NCI-H1417 (cell line): ENCODE measurements around the gene PTPRZ1.
A peak's percentile ranks its signal among the peaks of the same experiment; 100 is the strongest.

Experiments
- DNase-seq, 3 experiments: peaks; one replicate each; lab custom pipeline; 2025; lab: John Stamatoyannopoulos, UW

Gene PTPRZ1

DNA sequence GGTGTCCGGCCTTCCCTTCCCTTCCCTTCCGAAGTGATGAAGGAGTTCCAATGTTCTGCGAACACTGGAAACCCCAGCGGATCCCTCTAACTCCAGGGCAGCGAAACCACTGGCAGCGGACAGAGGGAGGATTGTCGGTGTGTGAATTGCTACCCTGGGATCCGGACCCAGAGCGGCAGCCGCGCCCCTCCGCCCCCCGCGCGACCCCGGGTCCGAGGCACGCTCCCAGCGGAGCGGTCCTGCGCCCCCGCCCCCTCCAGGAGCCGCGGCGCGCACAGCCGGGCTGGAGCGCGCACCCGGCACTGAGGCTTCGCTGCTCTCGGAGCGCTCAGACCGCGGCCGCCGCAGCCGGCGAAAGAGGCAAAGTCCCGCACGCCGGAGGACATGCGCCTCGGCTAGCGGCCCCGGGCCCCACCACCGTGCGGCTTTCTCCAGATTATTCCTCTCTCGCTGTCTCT lies at the start of gene PTPRZ1:
PTPRZ1 (plus strand) TSS at position 331 of the 458 bp plus-strand sequence. CDS start 339 bp downstream, outside the sequence.
- peak; percentile 27 to 93 (median 86) for DNase-seq

DNA sequence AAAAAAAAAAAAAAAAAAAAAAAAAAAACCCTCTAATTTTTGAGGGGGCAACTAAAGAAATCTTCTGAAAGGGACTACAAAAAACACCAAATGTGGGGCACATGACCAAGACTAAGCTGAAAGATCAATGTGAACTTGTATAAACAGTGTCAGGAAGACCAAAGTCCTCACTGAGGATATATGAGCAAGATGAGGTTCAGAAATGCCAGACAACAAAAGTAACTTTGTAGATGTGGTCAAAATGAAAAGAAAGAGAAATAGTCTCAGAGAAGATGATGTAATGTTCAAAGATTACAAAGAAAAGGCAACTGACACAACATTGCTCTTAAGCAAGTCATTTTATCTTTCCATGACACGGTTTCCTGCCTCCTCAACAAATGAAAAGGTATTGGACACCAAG lies 48.7 kb upstream of the PTPRZ1 start:
- no peak for DNase-seq

DNA sequence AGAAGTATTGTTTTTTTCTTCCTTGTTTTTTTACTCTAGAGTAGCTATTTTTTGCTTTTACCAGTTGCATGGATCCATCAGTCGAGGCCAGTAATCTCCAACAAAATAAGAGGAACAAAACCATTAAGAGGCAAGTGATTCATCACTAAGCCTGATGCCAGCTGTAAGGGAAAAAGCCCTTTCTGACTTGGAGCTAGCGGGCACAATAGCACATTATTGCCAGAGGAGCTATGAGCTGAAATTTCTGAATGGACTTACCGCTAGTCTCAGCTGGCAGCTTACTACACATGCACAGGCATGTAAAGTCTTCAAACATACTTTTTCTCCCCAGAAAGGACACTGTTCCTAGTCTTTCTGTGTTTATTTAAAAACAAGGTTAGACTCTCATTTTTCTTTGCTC lies 41.6 kb upstream of the PTPRZ1 start:
- DNase-seq: peak in 2 of 3 experiments; percentile 53 to 87

DNA sequence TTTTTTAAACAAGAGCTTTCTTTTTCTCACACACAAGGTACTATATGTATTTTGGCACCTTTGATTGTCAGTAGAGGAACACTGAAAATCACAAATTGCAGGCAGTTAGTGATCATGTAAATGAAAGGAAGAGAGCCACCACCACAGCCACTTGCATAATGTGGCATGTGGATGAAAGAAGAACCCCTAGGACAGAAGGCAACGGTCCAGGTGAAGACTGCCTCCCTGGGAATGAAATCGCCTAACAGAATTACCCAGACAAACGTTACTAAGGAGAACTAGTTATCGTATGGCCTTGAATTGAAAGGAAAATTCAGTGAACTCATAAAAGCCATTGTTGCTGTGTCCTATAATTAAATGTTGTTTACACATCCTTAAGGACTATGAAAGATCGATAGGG lies 41.2 kb upstream of the PTPRZ1 start:
- peak in 2 of 3 experiments; percentile 89 to 98 for DNase-seq

DNA sequence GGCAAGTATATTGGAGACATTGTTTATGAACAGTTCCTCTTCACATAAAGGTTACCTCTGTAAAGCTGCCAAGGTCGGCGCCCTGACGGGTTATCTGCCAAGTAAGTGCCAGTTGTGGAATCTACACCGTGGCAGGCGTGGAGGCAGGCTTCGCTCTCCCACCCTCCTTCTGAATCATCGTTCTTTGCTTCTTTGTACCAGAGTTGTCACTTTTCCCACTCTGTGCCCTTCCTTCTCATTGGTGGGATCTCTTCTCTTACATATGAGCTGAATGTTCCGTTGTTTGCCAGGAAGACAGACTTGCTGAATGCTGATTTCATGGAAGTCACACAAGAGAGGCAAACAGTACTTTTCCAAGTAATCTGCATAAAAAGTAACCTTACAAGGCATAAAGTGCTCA lies 40.6 kb upstream of the PTPRZ1 start:
- peak in 2 of 3 experiments; percentile 90 to 96 for DNase-seq

DNA sequence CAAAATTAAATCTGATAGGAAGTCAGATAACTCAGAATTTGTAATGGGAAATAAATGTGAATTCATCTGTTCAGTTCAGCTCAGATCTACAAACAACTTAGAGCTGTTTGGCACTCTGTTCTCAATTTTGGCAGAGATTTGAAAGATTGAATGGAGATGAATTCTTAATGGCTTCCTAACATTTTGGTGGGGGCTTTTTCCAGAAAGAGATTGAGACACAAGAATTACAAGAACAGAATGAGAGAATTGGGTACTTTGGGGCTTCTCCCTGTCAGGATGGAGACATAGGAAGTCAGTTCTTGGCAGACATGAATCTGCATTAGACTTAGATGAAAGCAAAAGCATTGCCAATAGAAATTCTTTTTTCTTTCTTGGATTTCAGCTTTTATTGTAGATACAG lies 39.0 kb upstream of the PTPRZ1 start:
- DNase-seq: peak in 1 of 3 experiments; percentile 48

DNA sequence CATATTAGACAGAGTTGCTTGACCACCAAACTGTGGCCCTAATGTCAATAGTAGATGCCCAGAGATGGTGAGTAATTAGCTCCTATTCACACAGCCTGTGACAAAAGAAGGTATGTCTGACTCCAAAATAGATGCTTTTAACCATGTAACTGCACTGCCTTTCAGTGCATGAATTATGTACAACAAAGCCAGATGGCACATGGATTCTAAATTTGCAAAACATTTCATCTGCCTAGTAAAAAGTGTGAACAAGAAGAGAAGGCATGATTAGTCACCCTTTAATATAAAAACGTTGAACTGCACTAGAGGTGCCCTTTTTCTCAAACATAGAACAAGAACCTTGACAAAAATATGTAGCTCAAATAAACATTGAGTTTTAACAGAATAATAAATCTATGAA lies 35.5 kb upstream of the PTPRZ1 start:
- DNase-seq: peak in 2 of 3 experiments; percentile 9 to 56

DNA sequence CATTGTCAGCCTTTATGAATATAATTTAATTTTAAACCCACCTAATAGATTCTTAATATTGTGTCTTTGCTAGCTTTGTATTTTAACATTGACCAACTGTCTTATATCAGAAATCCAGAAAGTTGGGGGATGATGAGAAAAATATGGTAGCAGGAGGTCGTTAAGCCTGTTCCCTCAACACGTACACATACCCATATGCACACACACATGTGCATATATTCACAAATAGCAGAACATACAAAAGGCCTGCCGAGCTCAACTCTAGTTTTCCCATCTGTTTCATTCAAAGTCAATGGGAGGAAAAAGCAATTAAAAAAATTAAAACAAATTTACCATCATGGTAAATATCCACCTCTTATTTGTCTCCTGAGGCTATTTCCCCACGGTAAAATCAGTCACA lies 25.9 kb upstream of the PTPRZ1 start:
- peak in 1 of 3 experiments; percentile 36 for DNase-seq

DNA sequence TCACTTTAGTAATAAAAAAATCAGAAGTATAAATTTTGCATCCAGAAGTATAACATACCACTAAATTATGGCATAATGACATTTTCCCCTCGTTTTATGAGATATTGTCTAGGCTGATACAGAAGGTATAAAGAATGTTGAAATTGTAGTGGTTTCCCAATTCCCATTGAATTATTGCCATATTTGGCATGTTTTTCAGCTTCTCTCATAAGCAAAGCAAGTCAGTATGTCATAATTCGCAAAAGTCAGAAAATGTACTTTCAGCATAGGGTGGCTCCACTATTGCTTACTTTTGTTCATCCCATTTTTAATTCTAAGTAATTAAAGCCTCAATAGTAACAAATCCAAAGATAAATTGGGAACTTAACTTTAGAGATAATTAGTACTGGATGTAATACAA lies 19.7 kb upstream of the PTPRZ1 start:
- no peak for DNase-seq

DNA sequence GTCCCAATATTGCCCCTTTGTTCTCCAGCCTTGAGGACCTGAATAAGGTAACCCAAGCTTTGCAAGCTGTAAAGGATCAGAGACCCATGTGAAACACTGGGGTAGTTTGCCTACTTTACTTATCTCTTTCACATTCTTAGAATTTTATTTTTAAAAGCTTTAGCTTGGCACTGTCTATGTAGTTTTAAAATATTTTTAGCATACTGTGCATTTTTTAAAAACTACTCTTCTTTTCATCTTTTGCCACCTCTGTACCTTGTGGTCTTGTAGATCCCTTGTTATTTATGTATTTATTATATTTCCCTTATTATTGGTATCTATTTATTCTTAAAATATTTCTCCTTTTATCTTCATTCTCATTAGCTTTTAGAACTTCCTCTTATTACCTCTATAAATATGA lies 12.0 kb upstream of the PTPRZ1 start:
- no peak for DNase-seq

DNA sequence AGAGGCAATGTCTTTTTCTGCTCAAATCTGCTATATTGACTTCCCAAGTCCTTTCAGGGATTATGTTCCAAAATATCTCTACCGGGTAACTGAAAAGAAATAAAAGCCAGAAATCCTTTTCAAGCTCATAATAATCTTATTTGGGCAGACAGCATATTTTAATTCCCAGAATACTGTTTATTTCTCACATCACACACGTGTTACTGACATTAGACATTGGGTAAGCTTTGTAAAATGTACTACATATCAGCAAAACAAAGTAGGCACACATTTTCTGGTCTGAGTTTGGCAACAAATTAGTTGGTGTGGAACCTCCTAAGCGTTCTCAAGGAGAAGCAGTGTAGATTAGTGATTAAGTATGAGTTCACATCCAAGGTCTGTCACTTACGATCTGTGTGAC lies 10.4 kb upstream of the PTPRZ1 start:
- no peak for DNase-seq

DNA sequence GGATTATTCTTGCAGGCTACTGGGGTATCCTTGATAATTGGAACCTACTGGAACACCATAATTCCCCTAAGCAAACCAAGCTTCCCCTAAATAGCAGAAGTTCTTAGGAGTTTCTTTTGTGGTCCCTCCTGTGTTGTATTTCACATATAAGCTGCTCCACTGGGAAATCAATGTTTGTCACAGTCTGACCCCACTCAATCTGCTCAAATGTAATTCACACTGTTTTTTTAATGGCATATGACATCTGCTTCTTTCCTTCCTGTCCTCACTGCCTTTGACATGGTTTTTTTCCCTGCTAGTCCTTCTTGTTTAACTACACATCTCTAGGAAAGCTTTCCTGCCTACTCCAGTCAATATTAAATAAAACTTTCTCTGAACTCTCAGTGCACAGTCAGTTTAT lies 1.8 kb upstream of the PTPRZ1 start:
- peak in 2 of 3 experiments; percentile 23 to 52 for DNase-seq

DNA sequence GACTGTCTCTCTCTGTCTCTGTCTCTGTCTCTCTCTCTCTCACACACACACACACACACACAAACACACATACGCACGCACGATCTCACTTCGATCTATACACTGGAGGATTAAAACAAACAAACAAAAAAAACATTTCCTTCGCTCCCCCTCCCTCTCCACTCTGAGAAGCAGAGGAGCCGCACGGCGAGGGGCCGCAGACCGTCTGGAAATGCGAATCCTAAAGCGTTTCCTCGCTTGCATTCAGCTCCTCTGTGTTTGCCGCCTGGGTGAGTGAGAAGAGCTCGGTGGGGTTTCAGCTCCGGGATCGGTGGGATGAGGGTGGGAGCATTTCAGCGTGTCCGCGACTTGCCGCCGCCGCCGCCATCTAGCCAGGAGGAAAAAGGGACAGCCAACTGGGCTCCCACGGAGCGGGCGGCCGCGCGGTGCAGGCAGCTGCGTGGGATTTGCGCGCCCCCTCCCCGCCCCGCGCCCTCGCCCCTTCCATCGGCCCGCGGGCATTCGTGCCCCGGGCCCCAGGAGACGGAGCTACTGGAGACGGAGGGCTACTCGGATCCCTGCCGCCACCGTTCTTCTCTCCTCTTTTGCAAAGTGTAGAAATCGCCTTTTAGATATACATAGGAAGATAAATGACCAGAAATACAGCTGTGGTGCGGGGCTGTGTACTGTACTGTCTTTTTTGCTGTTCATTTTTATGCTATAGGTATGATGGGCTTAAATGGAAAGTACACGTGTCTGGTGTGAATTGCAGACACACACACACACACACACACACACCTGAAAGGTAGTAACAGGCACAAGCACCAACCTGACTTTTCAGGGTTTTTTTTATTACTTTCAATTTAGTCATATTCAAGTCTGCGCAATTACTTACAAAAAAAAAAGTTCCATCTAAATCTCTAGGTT lies 581 bp downstream of the PTPRZ1 start:
- peak; percentile 34 to 93 (median 86) for DNase-seq

DNA sequence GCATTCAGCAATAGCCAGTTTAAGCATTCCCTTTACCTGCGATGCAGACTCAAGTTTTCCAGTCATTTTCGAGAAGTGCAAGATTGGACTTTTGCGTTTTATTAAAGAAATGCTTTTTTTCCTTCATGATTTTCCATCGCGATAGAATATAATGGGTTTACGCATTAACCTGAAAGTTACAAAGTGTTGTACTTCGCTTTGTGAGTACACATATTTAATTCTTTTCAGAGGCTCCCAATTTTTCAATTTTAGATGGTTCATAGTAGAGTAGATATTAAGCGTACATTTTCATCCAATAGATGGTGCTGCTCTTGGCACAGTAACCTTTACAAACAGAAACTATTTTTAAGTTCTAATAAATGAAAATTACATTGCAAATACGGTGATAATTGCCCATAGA lies 1.3 kb downstream of the PTPRZ1 start:
- peak in 2 of 3 experiments; percentile 40 to 77 for DNase-seq

DNA sequence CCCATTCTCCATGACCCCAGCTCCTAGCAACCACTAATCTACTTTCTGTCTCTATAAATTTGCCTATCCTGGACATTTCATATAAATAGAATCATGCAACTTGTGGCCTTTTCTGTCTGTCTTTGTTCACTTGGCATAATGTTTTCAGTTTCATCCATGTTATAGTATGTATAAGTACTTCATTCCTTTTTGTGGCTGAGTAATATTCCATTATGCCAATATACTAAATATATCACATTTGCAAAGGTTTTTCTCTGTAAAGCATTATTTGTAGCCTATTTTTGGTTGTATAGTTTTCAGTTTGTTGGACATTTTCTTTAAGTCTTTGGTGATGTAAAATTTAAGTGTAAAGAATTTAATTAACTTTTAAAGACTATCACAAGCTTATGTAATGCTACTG lies 2.2 kb downstream of the PTPRZ1 start:
- no peak for DNase-seq

DNA sequence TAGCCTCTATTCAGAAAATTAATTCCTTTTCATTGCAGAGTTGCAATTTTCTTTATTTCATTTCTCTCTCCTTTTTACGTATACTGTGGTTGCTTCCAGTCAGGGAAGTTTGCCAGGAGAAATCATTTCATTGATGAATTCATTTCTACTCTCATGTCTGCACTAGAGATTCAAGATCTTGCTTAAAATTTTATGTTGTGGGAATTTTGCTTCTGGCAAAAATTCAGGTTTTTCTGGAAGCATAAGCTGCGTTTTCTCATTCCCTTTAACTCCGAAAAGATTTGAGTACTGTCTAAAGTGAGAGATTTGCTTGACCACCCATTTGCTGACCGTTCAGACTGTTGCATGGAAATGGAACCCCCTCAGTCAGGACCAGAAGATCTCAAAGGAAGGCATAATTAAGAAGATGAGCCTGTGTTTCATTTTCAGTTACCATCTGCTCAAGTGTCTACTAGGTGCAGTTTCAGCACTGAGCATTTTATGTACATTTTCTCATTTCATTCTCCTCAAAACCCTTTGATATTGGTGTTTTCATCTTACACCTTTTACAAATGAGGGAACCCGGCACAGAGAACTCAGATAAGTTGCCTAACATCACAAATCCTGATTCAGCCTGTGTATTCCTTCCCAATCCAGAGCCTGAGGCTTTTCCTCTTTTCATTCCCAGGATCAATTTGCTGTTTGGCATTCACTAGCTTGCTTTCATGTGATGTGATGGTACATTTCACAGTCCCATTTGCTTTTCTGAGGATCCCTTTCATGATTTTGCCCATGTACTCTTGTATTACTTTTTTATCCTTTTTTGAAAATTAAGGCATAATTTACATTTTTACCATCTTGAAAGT lies 3.9 kb downstream of the PTPRZ1 start:
- no peak for DNase-seq

DNA sequence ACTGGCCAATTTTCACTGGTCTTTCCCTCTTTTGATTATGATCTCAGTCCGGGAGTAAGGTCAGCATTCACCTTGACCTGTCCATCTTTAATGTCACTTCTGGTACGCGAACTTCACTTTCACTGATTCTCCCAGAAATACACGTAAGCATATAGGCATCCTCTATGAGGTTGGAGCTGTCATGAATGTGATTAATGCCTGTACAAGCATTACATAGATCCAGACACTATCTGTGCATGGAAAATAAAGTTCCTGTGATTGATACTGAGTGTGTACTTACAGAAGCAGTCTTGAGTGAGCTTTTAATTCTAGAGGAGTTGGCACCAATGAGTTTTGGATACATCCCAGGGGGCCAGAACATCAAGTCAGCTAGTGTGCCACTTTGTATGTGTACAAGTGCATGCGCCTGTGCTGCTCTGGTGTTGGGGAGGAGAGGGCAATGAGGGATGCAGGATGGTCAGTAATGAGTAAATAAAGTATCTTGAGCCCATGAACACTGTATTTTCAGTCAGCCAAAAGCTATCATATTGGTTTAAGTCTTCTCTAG lies 6.0 kb downstream of the PTPRZ1 start:
- no peak for DNase-seq

DNA sequence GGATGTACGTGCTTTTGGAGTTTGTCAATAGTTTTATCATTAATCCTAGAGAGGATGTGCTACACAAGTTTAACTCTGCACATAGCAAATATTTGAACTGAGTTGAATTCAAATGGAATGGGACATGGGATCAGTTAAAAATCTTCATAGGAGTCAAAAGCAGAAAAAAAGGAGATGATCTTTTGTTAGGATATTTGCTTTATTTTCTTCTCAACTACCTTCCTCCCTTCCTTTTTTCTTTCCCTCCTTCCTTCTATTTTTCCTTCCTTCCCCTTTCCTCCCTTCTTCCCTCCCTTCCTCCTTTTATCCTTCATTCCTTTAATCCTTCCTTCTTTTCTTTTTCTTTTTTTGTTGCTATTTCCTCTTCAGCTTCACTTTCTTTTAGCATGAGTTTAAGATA lies 6.6 kb downstream of the PTPRZ1 start:
- no peak for DNase-seq

DNA sequence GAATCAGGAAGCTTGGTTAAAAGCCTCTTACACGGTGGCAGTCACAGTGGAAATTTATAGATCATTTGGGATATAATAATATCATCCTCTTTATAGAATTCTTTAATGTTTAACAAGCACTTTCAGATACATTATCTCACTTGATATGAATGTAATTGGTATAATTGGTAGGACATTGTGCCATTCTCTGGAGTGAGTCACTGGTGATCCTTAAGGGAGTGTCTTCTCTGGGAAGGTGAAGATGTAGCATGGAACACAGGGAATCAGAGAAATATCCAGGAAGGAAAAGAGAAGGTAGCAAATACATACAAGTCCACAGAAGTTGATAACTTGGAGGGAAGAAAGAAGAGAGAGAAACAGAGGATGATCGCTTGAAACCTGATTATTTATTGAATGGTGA lies 9.8 kb downstream of the PTPRZ1 start:
- DNase-seq: peak in 1 of 3 experiments; percentile 49

DNA sequence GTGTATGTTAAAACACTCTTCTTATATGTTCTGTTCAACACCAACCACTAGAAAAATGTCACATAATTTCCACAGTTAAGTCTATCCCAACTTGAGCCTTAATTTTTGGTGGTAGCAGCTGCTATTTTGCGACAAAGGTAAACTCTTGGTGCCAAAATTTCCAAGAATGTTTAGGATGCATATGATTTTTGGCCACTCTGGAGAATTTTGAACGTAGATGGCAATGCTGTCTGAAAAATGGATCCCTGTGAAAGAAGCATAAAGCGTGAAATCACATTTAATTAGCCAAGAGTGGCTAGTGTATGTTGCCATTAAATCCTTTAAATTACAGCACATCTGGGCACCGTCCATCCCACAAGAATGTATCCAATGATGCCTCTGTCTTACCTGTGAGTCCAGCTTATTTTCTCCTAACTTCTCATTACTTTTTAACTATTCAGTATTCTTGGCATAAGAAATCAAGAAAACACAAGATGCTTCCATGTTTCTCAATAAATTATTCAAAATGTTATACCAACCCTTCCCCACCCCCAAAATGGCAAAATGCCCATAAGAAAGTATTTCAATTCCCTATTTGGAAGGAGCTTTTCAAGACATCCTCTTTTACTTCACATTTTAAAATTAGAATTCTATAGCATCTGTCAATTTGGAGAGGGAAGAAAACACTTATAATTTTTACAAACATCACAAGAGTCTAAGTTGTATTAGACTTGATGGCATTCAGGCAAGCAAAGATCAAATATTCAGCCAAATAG lies 12.4 kb downstream of the PTPRZ1 start:
- no peak for DNase-seq

DNA sequence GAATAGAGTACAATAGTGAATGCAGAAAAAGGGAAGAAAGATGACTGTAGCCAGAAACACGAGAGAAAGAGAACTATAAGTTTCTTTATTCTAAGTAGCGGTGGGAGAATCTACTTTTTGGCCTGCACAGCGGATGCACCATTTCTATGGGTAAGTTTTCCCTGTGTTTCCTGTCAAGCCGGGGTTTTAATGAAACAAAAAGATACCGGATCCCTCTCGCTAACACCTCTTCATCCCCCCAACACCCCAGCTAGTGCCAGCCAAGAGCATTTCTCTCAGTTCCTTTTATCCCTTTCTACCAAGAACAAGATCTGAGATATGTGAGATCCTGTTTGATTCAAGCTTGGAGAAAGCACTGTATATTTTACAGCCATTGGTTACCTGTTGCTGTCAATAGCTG lies 14.7 kb downstream of the PTPRZ1 start:
- DNase-seq: no peak

DNA sequence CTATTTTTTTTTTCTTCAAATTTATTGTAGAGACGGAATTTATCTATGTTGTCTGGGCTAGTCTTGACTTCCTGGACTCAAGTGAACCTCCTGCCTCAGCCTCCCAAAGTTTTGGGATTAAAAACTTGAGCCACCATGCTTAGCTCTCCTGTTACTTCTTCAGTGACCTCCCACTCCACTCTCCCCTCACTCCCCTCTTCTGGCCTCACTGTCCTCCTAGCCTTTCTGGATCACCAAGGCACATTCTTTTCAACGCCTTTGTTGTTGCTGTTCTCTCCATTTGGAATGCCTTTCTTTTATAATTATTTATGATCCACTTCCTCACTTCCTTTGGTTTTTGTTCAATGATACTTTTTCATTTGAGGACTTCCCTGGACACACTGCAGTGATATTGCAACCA lies 17.9 kb downstream of the PTPRZ1 start:
- DNase-seq: no peak
